Measurements from ENCODE around the gene ULK4. TPM values are rescaled to one million over a fixed set of nuclear protein-coding genes. Genes with fewer than 3 reads are reported as not detected.

The ULK4 gene
- total and polyA plus RNA-seq, 2 of the 8 experiments (the other 6 are each of a cell fraction or from before 2014, with no cell fraction given) = 3.0 to 10.8 TPM

GRCh38 chr3:42002790-42003189 lies 40.9 kb upstream of the ULK4 start:
- Histone ChIP-seq H3K4me2 (ENCODE audit: insufficient read depth in 1 of 2, low read depth in 2 of 2, low read length in 2 of 2) (no peak overlapping the region), H3K36me3 (ENCODE audit: control insufficient read depth in 2 of 4, insufficient read depth in 4 of 4, low read length in 3 of 4) (no peaks in the 10 kb centered on the region), H2BK120ac (replicated peaks; ENCODE audit: low read depth, low read length) (no peak overlapping the region), H2AK5ac (ENCODE audit: low read depth, low read length) (no peak overlapping the region), H3K9ac (replicated peaks in 1 of 4; ENCODE audit: extremely low read depth in 1 of 4, low read depth in 3 of 4, low read length in 3 of 4) (no peak overlapping the region), H3K4me1 (replicated peaks in 1 of 4; ENCODE audit: control insufficient read depth in 3 of 4, insufficient read depth in 4 of 4, low read length in 3 of 4) (peaks cover 0 to 2% (median under 1%) of the 10 kb centered on the region in 4 experiments; a peak in 3 of 7 replicates), H3K23ac (ENCODE audit: insufficient read length) (no peak overlapping the region), H3K9me3 (ENCODE audit: insufficient read depth in 2 of 2, low read depth in 1 of 2, low read length in 1 of 2) (peaks cover 0 to 3% of the 10 kb centered on the region in 2 experiments; a peak in 2 of 4 replicates), H3K27me3 (replicated peaks in 1 of 4; ENCODE audit: control insufficient read depth in 3 of 4, extremely low read depth in 1 of 4, insufficient read depth in 3 of 4, low read length in 3 of 4) (no peaks in the 10 kb centered on the region), H4K5ac (ENCODE audit: insufficient read length, low read depth, low read length) (no peak overlapping the region), H2BK12ac (ENCODE audit: low read depth, low read length) (no peak overlapping the region), H2BK15ac (ENCODE audit: low read length) (no peak overlapping the region), H2BK20ac (ENCODE audit: low read length) (no peak overlapping the region), H4K20me1 (replicated peaks in 1 of 2; ENCODE audit: control insufficient read depth in 1 of 2, insufficient read depth in 2 of 2, low read length in 2 of 2) (no peaks in the 10 kb centered on the region), H3K4ac (replicated peaks; ENCODE audit: insufficient read length, low read depth, low read length) (no peak overlapping the region), H4K91ac (replicated peaks; ENCODE audit: insufficient read length, low read length) (no peak overlapping the region), H3K79me1 (ENCODE audit: low read depth, low read length) (no peaks in the 10 kb centered on the region), H3K23me2 (ENCODE audit: low read depth, low read length) (no peaks in the 10 kb centered on the region), H3K79me2 (ENCODE audit: control insufficient read depth in 1 of 2, insufficient read depth in 2 of 2, low read length in 2 of 2) (no peaks in the 10 kb centered on the region), H3K4me3 (ENCODE audit: extremely low read depth in 1 of 4, insufficient read depth in 2 of 4, low read depth in 3 of 4, low read length in 4 of 4) (no peak overlapping the region), H4K8ac (ENCODE audit: extremely low read depth, insufficient read depth, low read length) (no peak overlapping the region), H2BK5ac (ENCODE audit: low read depth, low read length) (no peak overlapping the region), H2AFZ (ENCODE audit: low read length) (no peak overlapping the region), H3K14ac (ENCODE audit: insufficient read length) (no peak overlapping the region), H3K18ac (ENCODE audit: extremely low read depth, low read length) (no peak overlapping the region), H3K56ac (replicated peaks; ENCODE audit: insufficient read length, low read depth, low read length) (no peak overlapping the region), H3K27ac (ENCODE audit: low read depth, low read length) (no peak overlapping the region)
- FAIRE-seq (no peak), DNase-seq (ENCODE audit: low read depth in 1 of 2, low spot score in 2 of 2) (no peak)
- ChIA-PET POLR2A (ENCODE audit: partially characterized antibody) (no interaction called here), CTCF (ENCODE audit: partially characterized antibody) (interaction anchor here (1.9 kb wide), 1 partner anchor 96 kb away, joined by 7 read pairs; no protein-coding TSS in a partner anchor)
- 88% methylated on average over 4 of the region's 4 CpGs; no CpG with 5 or more reads in 1 of the 2 experiments for WGBS, 2 experiments (ENCODE audit: extremely low coverage in 1 of 2, insufficient coverage in 1 of 2, insufficient read length in 1 of 2, insufficient replicate concordance in 2 of 2, low coverage in 1 of 2, low lambda C conversion rate in 2 of 2, missing lambda C conversion rate in 1 of 2)
- TF ChIP-seq TAF1 (IDR thresholded peaks at IDR 0.05; ENCODE audit: low read depth, low read length) = no peak
- TF ChIP-seq SIRT6 (IDR thresholded peaks at IDR 0.05; ENCODE audit: low read length) = no peak
- TF ChIP-seq MAX (IDR thresholded peaks at IDR 0.05) = no peak
- no peak for TF ChIP-seq YY1 (IDR thresholded peaks at IDR 0.05; ENCODE audit: low read depth, low read length)
- TF ChIP-seq CHD1 (IDR thresholded peaks at IDR 0.05; ENCODE audit: low read depth, low read length) = no peak

Measured in H1 (cell line).